ENCODE results near the gene PLA2G6. TPM values are rescaled to one million over a fixed set of nuclear protein-coding genes. Genes with fewer than 3 reads are reported as not detected.
A peak's percentile ranks its signal among the peaks of the same experiment; 100 is the strongest.
"Not testable (repeated sequence)": the region's sequence is repeated elsewhere in the genome, so short reads cannot be mapped to it uniquely, and the experiment has no call there.

The PLA2G6 gene
- total RNA-seq, 1 experiment from 2014 or later = 6.0 TPM

GRCh38 chr22:38151126-38151500 lies 30.5 kb downstream of the PLA2G6 start:
- POLR2A ChIA-PET (ENCODE audit: unreplicated experiment) = no interaction called here
- no peaks in the 10 kb centered on the region for H3F3A ChIP-seq (ENCODE audit: low read length, unreplicated experiment)
- DNase-seq = no peak
- H3K4me1 ChIP-seq (ENCODE audit: insufficient read depth, low read length) = no peaks in the 10 kb centered on the region
- no peak overlapping the region for H3K9ac ChIP-seq (ENCODE audit: low read length)
- TF ChIP-seq CTCF (conservative IDR thresholded peaks at IDR 0.05; ENCODE audit: low read depth, low read length) (no peak), EZH2 (IDR thresholded peaks at IDR 0.05; ENCODE audit: low read length, unreplicated experiment) (no peak), EZH2phosphoT487 (IDR thresholded peaks at IDR 0.05; ENCODE audit: borderline replicate concordance, low read length) (no peak)
- ATAC-seq = no peak
- no peaks in the 10 kb centered on the region for H3K36me3 ChIP-seq (ENCODE audit: low read depth, low read length)
- no peaks in the 10 kb centered on the region for H3K79me2 ChIP-seq (ENCODE audit: low read length)
- H3K9me2 ChIP-seq (replicated peaks; ENCODE audit: low read length) = no peaks in the 10 kb centered on the region
- H3K27ac ChIP-seq (ENCODE audit: low read length) = no peak overlapping the region
- H3K4me2 ChIP-seq (ENCODE audit: low read length) = no peak overlapping the region
- no peak overlapping the region for H3K4me3 ChIP-seq (ENCODE audit: low read length)
- H2AFZ ChIP-seq (ENCODE audit: low read length) = no peak overlapping the region
- BruUV-seq (replicated peaks) = no TSS peak
- no peaks in the 10 kb centered on the region for H4K20me1 ChIP-seq (ENCODE audit: low read length)
- no peaks in the 10 kb centered on the region for H3K27me3 ChIP-seq (ENCODE audit: low read length)
- intact Hi-C loops (cut with micrococcal nuclease) = no loop called here
- CTCF ChIA-PET = no interaction called here
- H3K9me3 ChIP-seq (ENCODE audit: low read length) = no peaks in the 10 kb centered on the region

GRCh38 chr22:38148245-38148644 lies 33.4 kb downstream of the PLA2G6 start:
- H3K27me3 ChIP-seq (ENCODE audit: low read length) = no peaks in the 10 kb centered on the region
- 0 out of 2 replicates have a peak, but pooled peaks have one; percentile 49 for ATAC-seq

GRCh38 chr22:38146166-38146565 lies 35.5 kb downstream of the PLA2G6 start:
- H3K27ac ChIP-seq (ENCODE audit: low read length) = not testable (repeated sequence)

More at GRCh38 chr22:38148245-38148644, 33.4 kb downstream of the PLA2G6 start:
- BruUV-seq (replicated peaks) = no TSS peak
- H3K9me2 ChIP-seq (replicated peaks; ENCODE audit: low read length) = no peaks in the 10 kb centered on the region
- H3K36me3 ChIP-seq (ENCODE audit: low read depth, low read length) = no peaks in the 10 kb centered on the region
- H3K9me3 ChIP-seq (ENCODE audit: low read length) = no peaks in the 10 kb centered on the region
- H3K9ac ChIP-seq (ENCODE audit: low read length) = no peak overlapping the region
- DNase-seq = peak; percentile 37
- H3K79me2 ChIP-seq (ENCODE audit: low read length) = no peaks in the 10 kb centered on the region
- no peaks in the 10 kb centered on the region for H3F3A ChIP-seq (ENCODE audit: low read length, unreplicated experiment)
- intact Hi-C loops (cut with micrococcal nuclease) = no loop called here
- TF ChIP-seq CTCF (conservative IDR thresholded peaks at IDR 0.05; ENCODE audit: low read depth, low read length) = no peak
- TF ChIP-seq EZH2 (IDR thresholded peaks at IDR 0.05; ENCODE audit: low read length, unreplicated experiment) = no peak
- no peak for TF ChIP-seq EZH2phosphoT487 (IDR thresholded peaks at IDR 0.05; ENCODE audit: borderline replicate concordance, low read length)
- no peak overlapping the region for H2AFZ ChIP-seq (ENCODE audit: low read length)
- no peak overlapping the region for H3K4me3 ChIP-seq (ENCODE audit: low read length)
- no peak overlapping the region for H3K4me2 ChIP-seq (ENCODE audit: low read length)
- no peak overlapping the region for H3K27ac ChIP-seq (ENCODE audit: low read length)
- ChIA-PET CTCF (no interaction called here), POLR2A (ENCODE audit: unreplicated experiment) (no interaction called here)
- H3K4me1 ChIP-seq (ENCODE audit: insufficient read depth, low read length) = peaks cover 6% of the 10 kb centered on the region
- H4K20me1 ChIP-seq (ENCODE audit: low read length) = no peaks in the 10 kb centered on the region

More at GRCh38 chr22:38146166-38146565, 35.5 kb downstream of the PLA2G6 start:
- H3K9ac ChIP-seq (ENCODE audit: low read length); H3K4me3 ChIP-seq (ENCODE audit: low read length); intact Hi-C loops (cut with micrococcal nuclease); H3K9me3 ChIP-seq (ENCODE audit: low read length); H4K20me1 ChIP-seq (ENCODE audit: low read length); ATAC-seq; H3K79me2 ChIP-seq (ENCODE audit: low read length); H3K36me3 ChIP-seq (ENCODE audit: low read depth, low read length); H3F3A ChIP-seq (ENCODE audit: low read length, unreplicated experiment); H2AFZ ChIP-seq (ENCODE audit: low read length); H3K27me3 ChIP-seq (ENCODE audit: low read length); H3K4me2 ChIP-seq (ENCODE audit: low read length); POLR2A ChIA-PET (ENCODE audit: unreplicated experiment); H3K9me2 ChIP-seq (replicated peaks; ENCODE audit: low read length); DNase-seq; BruUV-seq (replicated peaks): not testable (repeated sequence)
- H3K4me1 ChIP-seq (ENCODE audit: insufficient read depth, low read length) = peaks cover 12% of the 10 kb centered on the region
- CTCF ChIA-PET = interaction anchor here (0.5 kb wide), 1 partner anchor 186 kb away, joined by 7 read pairs; no protein-coding TSS in a partner anchor

Measured in PC-3 (cell line).